K562 (cell line): ENCODE measurements around the gene ST6GALNAC3. TPM values are rescaled to one million over a fixed set of nuclear protein-coding genes. Genes with fewer than 3 reads are reported as not detected.

Source experiments
- ATAC-seq: fragments of 200-7000 bp; cut with Tn5 transposase; 3 replicates; pipeline ENCODE4 v1.9.1; 2020; ENCODE audit warnings: moderate library complexity
- BruUV-seq: library from RNA; stranded (reverse); fragments of 400-500 nt; replicated peaks from 2 replicates; lab custom pipeline; 2021; lab: Mats Ljungman, UMichigan
- CTCF ChIA-PET: fragments of 300-600 bp; formaldehyde crosslinking; extraction: SDS; loops from one replicate; lab custom pipeline; 2021; ENCODE audit warnings: low intra/inter-chr PET ratio; lab: Yijun Ruan, JAX
- POLR2A ChIA-PET: fragments of 300-600, 350-650 bp; sonication (Branson Sonifier 250); formaldehyde crosslinking; extraction: SDS; loops from one replicate; lab custom pipeline; 2021; ENCODE audit warnings: antibody characterized with exemption, inconsistent platforms; lab: Yijun Ruan, JAX
- DNase-seq, 4 experiments: peaks; one replicate each; pipeline versions ENCODE4 v3.0.0 to v3.0.0-alpha.2; 2011 to 2018; ENCODE audit warnings: low spot score in 3 of 4, mixed read lengths in 3 of 4; ENCODE audit errors: extremely low read depth in 1 of 4
- FAIRE-seq: peaks from 2 replicates; lab custom pipeline; 2011; peaks lifted over from hg19 to GRCh38; lab: Jason Lieb, UNC
- H2AFZ ChIP-seq: 2 replicates; pipeline ENCODE4 v1.6.0; 2011; ENCODE audit warnings: low read depth, low read length, control low read depth, inconsistent platforms
- H3K27ac ChIP-seq: fragments of 200-600 bp; 3 replicates; pipeline ENCODE4 v1.8.0; 2011; ENCODE audit warnings: low read depth, mild to moderate bottlenecking, control low read depth, inconsistent platforms, low read length, moderate library complexity, mixed read lengths; ENCODE audit errors: extremely low read depth
- H3K27me3 ChIP-seq, 2 experiments: fragments of 300-600 bp in 1 of 2; 2 replicates in 1 of 2; 3 replicates in 1 of 2; pipeline versions ENCODE4 v1.6.0 to v1.8.0; 2011; ENCODE audit warnings: inconsistent platforms in 2 of 2, low read length in 2 of 2, mild to moderate bottlenecking in 1 of 2, mixed read lengths in 1 of 2, moderate library complexity in 1 of 2; ENCODE audit not compliant: control insufficient read depth in 2 of 2, insufficient read depth in 2 of 2
- H3K36me3 ChIP-seq: fragments of 300-600 bp; 3 replicates; pipeline ENCODE4 v1.8.0; 2011; ENCODE audit warnings: mild to moderate bottlenecking, low read length, inconsistent platforms; ENCODE audit not compliant: control insufficient read depth, insufficient read depth
- H3K4me1 ChIP-seq, 2 experiments: fragments of 200-600 bp in 1 of 2; replicated peaks in 1 of 2; 2 replicates in 1 of 2; 3 replicates in 1 of 2; pipeline versions ENCODE4 v1.5.1 to v1.8.0; 2011; ENCODE audit warnings: inconsistent platforms in 2 of 2, low read length in 2 of 2, mild to moderate bottlenecking in 1 of 2, mixed read lengths in 1 of 2, moderate library complexity in 1 of 2; ENCODE audit not compliant: control insufficient read depth in 2 of 2, insufficient read depth in 2 of 2
- H3K4me2 ChIP-seq: 2 replicates; pipeline ENCODE4 v1.6.1; 2011; ENCODE audit warnings: low read length, control low read depth, inconsistent platforms, mixed read lengths; ENCODE audit not compliant: insufficient read depth
- H3K4me3 ChIP-seq: fragments of 200-600 bp; sonication (generic), shearing (Covaris generic); 2 replicates; pipeline ENCODE4 v1.5.1; 2016; ENCODE audit warnings: control low read depth, inconsistent platforms
- H3K79me2 ChIP-seq: fragments of 200-600 bp; 3 replicates; pipeline ENCODE4 v1.8.0; 2011; ENCODE audit warnings: low read length, inconsistent platforms; ENCODE audit not compliant: control insufficient read depth, insufficient read depth
- H3K9ac ChIP-seq, 2 experiments: 2 replicates each; pipeline versions ENCODE4 v1.6.0 to v1.6.1; 2011; ENCODE audit warnings: low read depth in 2 of 2, low read length in 2 of 2, control low read depth in 1 of 2, inconsistent platforms in 1 of 2, mild to moderate bottlenecking in 1 of 2, mixed read lengths in 1 of 2; ENCODE audit not compliant: insufficient read depth in 1 of 2
- H3K9me1 ChIP-seq: one replicate; pipeline ENCODE4 v1.6.0; 2011; ENCODE audit warnings: inconsistent platforms, mild to moderate bottlenecking, low read length, moderate library complexity; ENCODE audit not compliant: control insufficient read depth, insufficient read depth
- H3K9me3 ChIP-seq: replicated peaks from 2 replicates; pipeline ENCODE4 v1.5.1; 2011; ENCODE audit warnings: low read depth, low read length, inconsistent platforms; ENCODE audit not compliant: control insufficient read depth, insufficient read depth
- H4K20me1 ChIP-seq: replicated peaks from 2 replicates; pipeline ENCODE4 v1.6.1; 2011; ENCODE audit warnings: low read length, inconsistent platforms, mixed read lengths; ENCODE audit not compliant: control insufficient read depth, insufficient read depth
- ELK3 ChIP-seq: fragments of 450-650 bp; formaldehyde crosslinking; IDR thresholded peaks from 2 replicates; pipeline ENCODE4 v1.4.0; 2020; ENCODE audit warnings: mild to moderate bottlenecking
- ESRRB ChIP-seq: fragments of 250-450 bp; sonication (Bioruptor Pico); IDR thresholded peaks from 2 replicates; pipeline ENCODE4 v1.5.0; 2020; ENCODE audit warnings: mild to moderate bottlenecking, moderate library complexity, borderline replicate concordance
- ETS2 ChIP-seq: IDR thresholded peaks from 2 replicates; pipeline ENCODE4 v1.6.1; 2016; ENCODE audit warnings: borderline replicate concordance, missing genetic modification characterization, mild to moderate bottlenecking, moderate library complexity, missing compliant biosample characterization; ENCODE audit not compliant: poor library complexity, severe bottlenecking
- NR1H2 ChIP-seq: sonication (generic); formaldehyde crosslinking; IDR thresholded peaks from 2 replicates; pipeline ENCODE4 v1.4.0; 2020; ENCODE audit warnings: mild to moderate bottlenecking, missing genetic modification reagents
- PHB2 ChIP-seq: fragments of 450-650 bp; IDR thresholded peaks from 2 replicates; pipeline ENCODE4 v1.6.1; 2017; ENCODE audit warnings: low read depth
- POLR2A ChIP-seq: fragments of 450-650 bp; conservative IDR thresholded peaks from 2 replicates; pipeline ENCODE4 v1.6.1; 2016
- PPARD ChIP-seq: fragments of 250-450 bp; sonication (Bioruptor Pico); IDR thresholded peaks from 2 replicates; pipeline ENCODE4 v1.8.0; 2022; ENCODE audit warnings: inconsistent platforms, mild to moderate bottlenecking, moderate library complexity
- SREBF1 ChIP-seq: fragments of 150-350 bp; IDR thresholded peaks from 2 replicates; pipeline ENCODE4 v1.6.1; 2014; ENCODE audit warnings: antibody characterized with exemption, low read depth, low read length, borderline replicate concordance
- TAF9B ChIP-seq: fragments of 450-650 bp; IDR thresholded peaks from 2 replicates; pipeline ENCODE4 v1.6.1; 2018; ENCODE audit warnings: mild to moderate bottlenecking; ENCODE audit not compliant: partially characterized antibody
- TEAD1 ChIP-seq, 2 experiments: fragments of 450-650 bp in 1 of 2; sonication (generic) in 1 of 2; formaldehyde crosslinking; IDR thresholded peaks; 2 replicates each; pipeline versions ENCODE4 v1.4.0 to v1.8.0; 2020 to 2022; ENCODE audit warnings: mild to moderate bottlenecking in 2 of 2, missing genetic modification reagents in 1 of 2
- ZKSCAN3 ChIP-seq: fragments of 250-450 bp; sonication (Bioruptor Pico); IDR thresholded peaks from 2 replicates; pipeline ENCODE4 v1.4.0; 2020
- ZNF140 ChIP-seq: fragments of 250-450 bp; sonication (Bioruptor Pico); IDR thresholded peaks from 2 replicates; pipeline ENCODE4 v1.8.0; 2021; ENCODE audit warnings: moderate library complexity, mild to moderate bottlenecking, inconsistent platforms
- ZNF609 ChIP-seq: sonication (generic); formaldehyde crosslinking; IDR thresholded peaks from 2 replicates; pipeline ENCODE4 v1.8.1; 2023; ENCODE audit warnings: missing genetic modification reagents, mild to moderate bottlenecking, borderline replicate concordance
- ZNF707 ChIP-seq: fragments of 250-450 bp; sonication (Bioruptor Pico); conservative IDR thresholded peaks from 2 replicates; pipeline ENCODE4 v1.8.0; 2022; ENCODE audit warnings: inconsistent platforms, mild to moderate bottlenecking, moderate library complexity
- ZNF75A ChIP-seq: fragments of 450-650 bp; formaldehyde crosslinking; IDR thresholded peaks from 2 replicates; pipeline ENCODE4 v1.4.0; 2020; ENCODE audit warnings: mild to moderate bottlenecking
- ZZZ3 ChIP-seq: fragments of 450-650 bp; IDR thresholded peaks from 2 replicates; pipeline ENCODE4 v1.6.1; 2016; ENCODE audit warnings: antibody characterized with exemption, mild to moderate bottlenecking, moderate library complexity
- WGBS: fragments of 100-300 bp; shearing (Covaris generic); methylation state at CpG from one replicate; pipeline ENCODE4 v1.1.6; 2016; ENCODE audit warnings: low coverage, mixed read lengths; ENCODE audit not compliant: insufficient coverage; ENCODE audit errors: missing lambda C conversion rate; 5-methylcytosine and 5-hydroxymethylcytosine counted together
- in situ Hi-C: fragments of 300-500 bp; cut with MboI; formaldehyde crosslinking; loops from 4 replicates; pipeline ENCODE4 v1.15.0; 2018; ENCODE audit warnings: inconsistent platforms, mixed read lengths
- intact Hi-C: fragments of 100-400 bp; cut with micrococcal nuclease; formaldehyde crosslinking; loops from 2 replicates; pipeline ENCODE4 v1.14.2; 2022
- polyA plus RNA-seq, 8 experiments: library from polyadenylated mRNA; depleted of rRNA in 4 of 8; stranded (reverse) in 5 of 8; unstranded in 3 of 8; fragments of >200 nt; fragmentation: Nextera tagmentation in 2 of 8; fragmentation: Illumina TruSeq in 1 of 8; extraction: Ambion mirVana in 2 of 8; extraction: Trizol in 1 of 8; gene quantifications; 2 replicates each; pipeline versions ENCODE4 v1.2.1 to v1.2.3, GENCODE V29; 2011 to 2014; ENCODE audit warnings: inconsistent platforms in 1 of 8, missing spikeins in 1 of 8
- total RNA-seq, 7 experiments: library from RNA; depleted of rRNA in 6 of 7; stranded (reverse); fragments of >200 nt in 6 of 7; fragmentation: Illumina TruSeq in 2 of 7; extraction: Trizol in 2 of 7; gene quantifications; 2 replicates each; pipeline versions ENCODE4 v1.2.1 to v1.2.3, GENCODE V29; 2011 to 2021; ENCODE audit warnings: low replicate concordance in 1 of 7

The ST6GALNAC3 gene
- total and polyA plus RNA-seq, 9 of the 15 experiments (the other 6 are each of a cell fraction or from before 2014, with no cell fraction given), result 0.04 to 0.29 (median 0.18) TPM; not detected in 6

- POLR2A ChIA-PET, result no interaction called here
- CTCF ChIA-PET, result no interaction called here
- WGBS, result 0% methylated on average over 7 of the region's 7 CpGs
- no peak for TF ChIP-seq TEAD1 (CRISPR knock-in tag; IDR thresholded peaks at IDR 0.05)
- TF ChIP-seq SREBF1, result no peak
- no peak for TF ChIP-seq ETS2 (tag)
- TF ChIP-seq ZNF75A, result no peak
- no peak for TF ChIP-seq PHB2
- no peak for TF ChIP-seq NR1H2
- no peak for TF ChIP-seq ZNF707 (CRISPR knock-in tag)
- TF ChIP-seq ZKSCAN3 (CRISPR knock-in tag), result no peak
- no peak for TF ChIP-seq PPARD (CRISPR knock-in tag)
- TF ChIP-seq ZNF609 (CRISPR knock-in tag), result no peak
- TF ChIP-seq ELK3 (CRISPR knock-in tag), result no peak
- no peak for TF ChIP-seq POLR2A
- TF ChIP-seq ZNF140 (CRISPR knock-in tag), result no peak
- no peak for TF ChIP-seq ZZZ3
- TF ChIP-seq ESRRB (CRISPR knock-in tag), result no peak
- TF ChIP-seq TAF9B, result no peak
Observed at GRCh38 chr1:76079475-76080227, 5.1 kb downstream of the ST6GALNAC3 start.

More at GRCh38 chr1:76079475-76080227, 5.1 kb downstream of the ST6GALNAC3 start:
- no peaks in the 10 kb centered on the region for H3K36me3 ChIP-seq
- H3K27me3 ChIP-seq, result no peaks in the 10 kb centered on the region
- BruUV-seq, result no TSS peak
- H3K27ac ChIP-seq, result no peak overlapping the region
- intact Hi-C loops, result no loop called here
- H3K9ac ChIP-seq, result no peak overlapping the region
- no peak for ATAC-seq
- peaks cover 3 to 5% of the 10 kb centered on the region in 2 experiments; a peak in 3 of 5 replicates for H3K4me1 ChIP-seq
- in situ Hi-C loops, result no loop called here
- H3K9me3 ChIP-seq, result no peaks in the 10 kb centered on the region
- no peak overlapping the region for H2AFZ ChIP-seq
- H3K4me2 ChIP-seq, result no peak overlapping the region
- no peaks in the 10 kb centered on the region for H4K20me1 ChIP-seq
- no peak for DNase-seq
- no peaks in the 10 kb centered on the region for H3K9me1 ChIP-seq
- H3K79me2 ChIP-seq, result no peaks in the 10 kb centered on the region
- FAIRE-seq, result no peak
- no peak overlapping the region for H3K4me3 ChIP-seq
